A673 (cell line): ENCODE data around the gene EPHA5. TPM values are rescaled to one million over a fixed set of nuclear protein-coding genes. Genes with fewer than 3 reads are reported as not detected.

Experiments
- BruUV-seq: library from RNA; stranded (reverse); fragments of 400-500 nt; replicated peaks from 2 replicates; lab custom pipeline; 2021; lab: Mats Ljungman, UMichigan
- CTCF ChIA-PET: fragments of 300-600 bp; sonication (Branson Sonifier 250); formaldehyde crosslinking; loops from one replicate; lab custom pipeline; 2022; ENCODE audit warnings: antibody characterized with exemption; lab: Charles Lee
- POLR2A ChIA-PET: fragments of 300-600 bp; sonication (Branson Sonifier 250); formaldehyde crosslinking; loops from one replicate; lab custom pipeline; 2022; ENCODE audit warnings: antibody characterized with exemption; ENCODE audit not compliant: low non-redundant PET; lab: Charles Lee
- DNase-seq: peaks from one replicate; pipeline ENCODE4 v3.0.0-alpha.2; 2015; ENCODE audit warnings: low spot score
- H3K27ac ChIP-seq: fragments of 200-600 bp; sonication (generic); 2 replicates; pipeline ENCODE4 v1.5.1; 2016; ENCODE audit warnings: mixed run types, low read depth, mild to moderate bottlenecking, mixed read lengths, antibody characterized with exemption, low read length; ENCODE audit not compliant: poor library complexity, severe bottlenecking
- H3K27me3 ChIP-seq: fragments of 200-600 bp; sonication (generic); replicated peaks from 2 replicates; pipeline ENCODE4 v1.6.1; 2017; ENCODE audit warnings: mixed run types, low read depth, mild to moderate bottlenecking, mixed read lengths, antibody characterized with exemption, low read length; ENCODE audit not compliant: insufficient read depth, poor library complexity
- H3K36me3 ChIP-seq: fragments of 200-600 bp; sonication (generic); 2 replicates; pipeline ENCODE4 v1.6.1; 2016; ENCODE audit warnings: mixed run types, mild to moderate bottlenecking, mixed read lengths, antibody characterized with exemption, low read length; ENCODE audit not compliant: insufficient read depth, poor library complexity, severe bottlenecking
- H3K4me1 ChIP-seq: fragments of 200-600 bp; sonication (generic); 2 replicates; pipeline ENCODE4 v1.6.1; 2017; ENCODE audit warnings: mixed run types, mild to moderate bottlenecking, mixed read lengths, antibody characterized with exemption, low read length; ENCODE audit not compliant: insufficient read depth, poor library complexity, severe bottlenecking
- H3K4me3 ChIP-seq: fragments of 200-600 bp; sonication (generic); 2 replicates; pipeline ENCODE4 v1.5.1; 2016; ENCODE audit warnings: low read depth, mixed run types, mild to moderate bottlenecking, mixed read lengths, low read length; ENCODE audit not compliant: poor library complexity, severe bottlenecking
- H3K9me3 ChIP-seq: fragments of 200-600 bp; sonication (generic); 2 replicates; pipeline ENCODE4 v1.6.1; 2016; ENCODE audit warnings: mixed run types, low read depth, mild to moderate bottlenecking, mixed read lengths, antibody characterized with exemption, low read length; ENCODE audit not compliant: poor library complexity, severe bottlenecking
- EZH2 ChIP-seq: fragments of 200-600 bp; sonication (generic); IDR thresholded peaks from 2 replicates; pipeline ENCODE4 v1.6.1; 2017; ENCODE audit warnings: borderline replicate concordance, low read depth, mild to moderate bottlenecking, mixed read lengths, antibody characterized with exemption, low read length; ENCODE audit not compliant: poor library complexity, severe bottlenecking
- intact Hi-C: fragments of 100-400 bp; cut with micrococcal nuclease; formaldehyde crosslinking; loops from one replicate; pipeline ENCODE4 v1.10.0; 2022; ENCODE audit not compliant: unreplicated experiment
- total RNA-seq: library from RNA; stranded (reverse); gene quantifications from 2 replicates; pipeline ENCODE4 v1.2.3, GENCODE V29; 2021
- TF ChIP-seq, protein P1 (sequence below): fragments of 300-800, 200-600 bp; sonication (generic); conservative IDR thresholded peaks from 2 replicates; pipeline ENCODE4 v1.5.1; 2017; ENCODE audit warnings: low read depth, mild to moderate bottlenecking, antibody characterized with exemption, low read length, moderate library complexity, mixed read lengths

The EPHA5 gene
- total RNA-seq, 1 experiment from 2014 or later, result 6.0 TPM

DNA sequence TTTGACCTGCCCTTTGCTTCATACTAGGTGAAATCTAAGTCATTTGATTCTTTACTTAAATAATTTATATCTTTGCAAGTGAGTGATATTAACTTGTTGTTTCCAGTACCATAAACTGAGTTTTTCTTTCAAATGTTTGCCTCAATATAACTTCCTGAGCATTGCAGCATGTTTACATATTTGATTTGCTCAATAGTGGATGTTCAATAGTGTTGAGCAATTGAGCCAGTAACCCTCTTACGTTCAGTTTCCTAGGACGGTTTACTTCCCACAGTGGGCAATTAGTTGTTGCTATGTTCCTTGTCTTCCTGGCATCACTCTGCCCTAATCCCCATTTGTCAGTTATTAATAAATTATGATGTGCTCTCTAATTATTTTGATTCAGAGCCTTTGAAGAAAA, 278.5 kb downstream of the EPHA5 start:
- H3K9me3 ChIP-seq, result no peaks in the 10 kb centered on the region
- TF ChIP-seq, protein P1, sequence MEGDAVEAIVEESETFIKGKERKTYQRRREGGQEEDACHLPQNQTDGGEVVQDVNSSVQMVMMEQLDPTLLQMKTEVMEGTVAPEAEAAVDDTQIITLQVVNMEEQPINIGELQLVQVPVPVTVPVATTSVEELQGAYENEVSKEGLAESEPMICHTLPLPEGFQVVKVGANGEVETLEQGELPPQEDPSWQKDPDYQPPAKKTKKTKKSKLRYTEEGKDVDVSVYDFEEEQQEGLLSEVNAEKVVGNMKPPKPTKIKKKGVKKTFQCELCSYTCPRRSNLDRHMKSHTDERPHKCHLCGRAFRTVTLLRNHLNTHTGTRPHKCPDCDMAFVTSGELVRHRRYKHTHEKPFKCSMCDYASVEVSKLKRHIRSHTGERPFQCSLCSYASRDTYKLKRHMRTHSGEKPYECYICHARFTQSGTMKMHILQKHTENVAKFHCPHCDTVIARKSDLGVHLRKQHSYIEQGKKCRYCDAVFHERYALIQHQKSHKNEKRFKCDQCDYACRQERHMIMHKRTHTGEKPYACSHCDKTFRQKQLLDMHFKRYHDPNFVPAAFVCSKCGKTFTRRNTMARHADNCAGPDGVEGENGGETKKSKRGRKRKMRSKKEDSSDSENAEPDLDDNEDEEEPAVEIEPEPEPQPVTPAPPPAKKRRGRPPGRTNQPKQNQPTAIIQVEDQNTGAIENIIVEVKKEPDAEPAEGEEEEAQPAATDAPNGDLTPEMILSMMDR, result no peak
- intact Hi-C loops, result no loop called here
- H3K4me1 ChIP-seq, result no peaks in the 10 kb centered on the region
- H3K4me3 ChIP-seq, result no peak overlapping the region
- H3K36me3 ChIP-seq, result no peaks in the 10 kb centered on the region
- H3K27ac ChIP-seq, result no peak overlapping the region
- POLR2A ChIA-PET, result no interaction called here
- DNase-seq, result no peak
- BruUV-seq, result no TSS peak
- CTCF ChIA-PET, result no interaction called here
- H3K27me3 ChIP-seq, result no peaks in the 10 kb centered on the region

DNA sequence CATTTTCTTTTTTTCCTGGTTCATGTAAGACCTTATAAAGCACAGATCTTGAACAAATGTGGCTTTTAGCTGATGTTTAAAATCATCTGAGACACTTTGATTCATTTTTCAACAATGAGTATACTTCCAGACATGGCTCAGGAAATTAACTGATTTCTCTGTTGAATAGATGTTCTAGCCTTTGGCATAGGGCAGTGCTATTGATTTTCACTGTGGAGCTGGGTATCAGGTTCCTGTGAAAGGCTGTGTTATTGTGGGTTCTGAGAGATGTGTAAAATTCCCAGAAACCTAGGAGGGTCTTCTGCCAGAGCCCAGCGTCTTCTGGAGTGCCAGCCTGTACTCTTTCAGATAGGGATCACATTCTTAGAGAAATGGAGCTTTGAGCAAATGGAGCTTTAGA, 278.9 kb downstream of the EPHA5 start:
- intact Hi-C loops, result no loop called here
- BruUV-seq, result no TSS peak
- Histone ChIP-seq H3K4me1 (no peaks in the 10 kb centered on the region), H3K27ac (no peak overlapping the region), H3K27me3 (no peaks in the 10 kb centered on the region), H3K9me3 (no peaks in the 10 kb centered on the region), H3K4me3 (no peak overlapping the region), H3K36me3 (no peaks in the 10 kb centered on the region)
- POLR2A ChIA-PET, result no interaction called here
- TF ChIP-seq, protein P1, result no peak
- no peak for TF ChIP-seq EZH2
- DNase-seq, result no peak
- CTCF ChIA-PET, result no interaction called here

DNA sequence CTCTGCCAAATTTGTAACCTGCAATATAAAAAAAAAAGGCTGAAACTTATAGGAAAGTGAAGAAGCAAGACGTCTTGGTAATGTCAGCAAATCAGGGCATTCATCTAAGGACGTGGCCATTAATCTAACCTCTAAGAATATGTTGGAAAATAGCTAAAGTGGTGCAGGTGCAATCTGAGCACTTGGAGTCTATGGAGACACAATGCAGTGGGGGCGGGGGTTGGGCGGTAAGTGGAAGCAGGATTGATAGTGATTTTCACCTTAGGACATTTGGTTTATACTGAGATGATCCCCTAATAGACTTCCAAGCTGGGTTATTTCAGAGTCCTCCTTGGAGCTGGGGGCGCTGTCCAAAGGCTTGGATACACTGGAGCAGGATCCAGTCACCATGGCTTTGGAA, 283.4 kb downstream of the EPHA5 start:
- H3K27me3 ChIP-seq, result no peaks in the 10 kb centered on the region
- no peaks in the 10 kb centered on the region for H3K4me1 ChIP-seq
- no peak overlapping the region for H3K27ac ChIP-seq
- no peaks in the 10 kb centered on the region for H3K9me3 ChIP-seq
- intact Hi-C loops, result no loop called here
- ChIA-PET POLR2A (no interaction called here), CTCF (no interaction called here)
- TF ChIP-seq, protein P1, result no peak
- no peak for TF ChIP-seq EZH2
- no TSS peak for BruUV-seq
- DNase-seq, result no peak
- no peaks in the 10 kb centered on the region for H3K36me3 ChIP-seq
- no peak overlapping the region for H3K4me3 ChIP-seq
